ENCODE data around the gene CDC42SE2. TPM values are rescaled to one million over a fixed set of nuclear protein-coding genes. Genes with fewer than 3 reads are reported as not detected.

CDC42SE2 gene
- total RNA-seq, 2 experiments from 2014 or later, result 145 TPM

- H3K36me3 Mint-ChIP-seq (ENCODE audit: low read depth), result peaks cover 51% of the 10 kb centered on the region
- ChIA-PET POLR2A (interaction anchor here (0.6 to 1.1 kb wide), 2 partner anchors 31 to 148 kb away, joined by 3 read pairs; no protein-coding TSS in a partner anchor), CTCF (interaction anchor here (0.5 to 2.6 kb wide), 7 partner anchors 12 to 148 kb away, joined by 3 to 7 read pairs (median 3); no protein-coding TSS in a partner anchor)
- no peaks in the 10 kb centered on the region for H3K27me3 Mint-ChIP-seq
- H3K27ac Mint-ChIP-seq, result peak overlapping the region; percentile 85
- H3K4me3 Mint-ChIP-seq, result no peak overlapping the region
- DNase-seq, result peak; percentile 57
- peaks cover 36% of the 10 kb centered on the region for H3K4me1 Mint-ChIP-seq
- peaks cover 12% of the 10 kb centered on the region for H3K9me3 Mint-ChIP-seq
Observed at GRCh38 chr5:131413605-131414559, 150.0 kb downstream of the CDC42SE2 start.

DNA sequence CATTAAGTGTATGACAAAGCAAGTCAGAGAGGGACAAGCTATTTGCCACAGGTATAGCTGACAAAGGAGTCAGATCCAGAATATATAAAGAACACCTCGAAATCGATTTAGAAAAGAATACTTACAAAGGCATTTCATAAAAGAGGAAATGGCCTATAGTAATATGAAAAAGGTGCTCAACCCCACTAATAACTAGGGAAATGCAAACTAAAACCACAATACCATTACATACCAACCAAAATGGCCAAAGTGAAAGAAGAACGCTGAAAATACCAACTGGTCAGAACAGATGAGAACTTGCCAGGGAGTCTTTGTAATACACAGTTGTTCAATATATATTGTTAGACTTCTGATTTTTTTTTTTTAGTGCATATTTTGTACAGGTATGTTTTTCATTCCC is 152.9 kb downstream of the CDC42SE2 start:
- POLR2A ChIA-PET, result interaction anchor here (0.6 kb wide), 2 partner anchors 162 to 380 kb away, joined by 4 to 5 read pairs; no protein-coding TSS in a partner anchor
- Mint-ChIP-seq H3K4me3 (no peak overlapping the region), H3K27me3 (no peaks in the 10 kb centered on the region), H3K4me1 (peaks cover 47% of the 10 kb centered on the region), H3K27ac (no peak overlapping the region), H3K36me3 (ENCODE audit: low read depth) (peaks cover 30% of the 10 kb centered on the region), H3K9me3 (no peaks in the 10 kb centered on the region)
- CTCF ChIA-PET, result interaction anchor here (0.6 to 1.0 kb wide), 3 partner anchors 10 to 545 kb away, joined by 3 to 4 read pairs (median 3); no protein-coding TSS in a partner anchor
- DNase-seq, result no peak

DNA sequence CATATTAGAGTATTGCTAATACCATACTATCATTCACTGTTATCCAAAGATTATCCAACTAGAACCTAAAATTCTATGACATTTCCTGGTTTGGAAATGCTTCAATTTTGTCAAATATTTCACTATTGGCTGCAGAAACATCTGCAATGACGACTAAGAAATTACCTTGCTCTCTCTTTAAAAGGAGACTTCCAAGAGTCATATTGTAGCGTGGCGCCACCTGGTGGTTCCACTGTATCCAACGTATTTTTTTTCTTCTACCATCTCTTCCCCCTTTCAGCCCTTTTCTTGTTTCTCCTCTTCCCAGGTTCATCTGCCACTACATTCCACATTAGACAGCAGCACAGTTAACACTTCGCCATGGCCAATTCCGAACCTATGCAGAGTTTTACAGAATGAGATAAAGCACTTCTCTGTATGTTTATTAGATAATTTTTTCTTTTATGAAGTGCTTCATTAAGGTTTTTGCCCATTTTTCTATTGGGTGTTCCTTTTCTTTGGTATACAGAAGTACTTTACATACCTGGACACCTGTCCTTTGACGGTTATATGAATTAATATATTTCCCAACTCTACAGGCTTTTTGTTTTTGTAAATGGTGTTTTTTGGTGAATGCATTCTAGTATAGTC is 153.5 kb downstream of the CDC42SE2 start:
- Mint-ChIP-seq H3K4me3 (no peak overlapping the region), H3K4me1 (peaks cover 47% of the 10 kb centered on the region), H3K27me3 (no peaks in the 10 kb centered on the region), H3K9me3 (no peaks in the 10 kb centered on the region), H3K27ac (peak overlapping the region; percentile 16), H3K36me3 (ENCODE audit: low read depth) (peaks cover 35% of the 10 kb centered on the region)
- ChIA-PET CTCF (no interaction called here), POLR2A (interaction anchor here (0.6 kb wide), 1 partner anchor 94 kb away, joined by 7 read pairs; no protein-coding TSS in a partner anchor)
- DNase-seq, result peak; percentile 86

DNA sequence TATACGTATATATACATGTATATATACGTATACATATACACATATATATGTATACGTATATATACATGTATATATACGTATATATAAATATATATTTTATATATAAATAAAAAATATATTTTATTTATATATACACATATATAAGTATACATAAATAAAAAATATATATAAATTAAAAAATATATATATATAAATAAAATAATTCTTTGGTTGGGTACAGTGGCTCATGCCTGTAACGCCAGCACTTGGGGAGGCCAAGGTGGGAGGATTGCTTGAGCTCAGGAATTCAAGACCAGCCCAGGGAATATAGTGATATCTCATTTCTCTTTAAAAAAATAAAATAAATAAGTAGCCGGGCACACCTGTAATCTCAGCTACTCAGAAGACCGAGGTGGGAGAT is 155.0 kb downstream of the CDC42SE2 start:
- no peak for DNase-seq
- Mint-ChIP-seq H3K4me1 (peaks cover 39% of the 10 kb centered on the region), H3K27ac (no peak overlapping the region), H3K4me3 (no peak overlapping the region), H3K36me3 (ENCODE audit: low read depth) (peaks cover 28% of the 10 kb centered on the region), H3K27me3 (no peaks in the 10 kb centered on the region), H3K9me3 (no peaks in the 10 kb centered on the region)
- ChIA-PET POLR2A (no interaction called here), CTCF (interaction anchor here (1.1 kb wide), 1 partner anchor 37 kb away, joined by 3 read pairs; no protein-coding TSS in a partner anchor)

- H3K27ac Mint-ChIP-seq, result no peak overlapping the region
- H3K4me1 Mint-ChIP-seq, result peaks cover 30% of the 10 kb centered on the region
- DNase-seq, result no peak
- ChIA-PET POLR2A (interaction anchor here (0.7 kb wide), 1 partner anchor 192 kb away, joined by 3 read pairs; no protein-coding TSS in a partner anchor), CTCF (interaction anchor here (0.7 to 1.1 kb wide), 3 partner anchors 32 to 1048 kb away, joined by 3 to 4 read pairs (median 3); no protein-coding TSS in a partner anchor)
- peaks cover 21% of the 10 kb centered on the region for H3K36me3 Mint-ChIP-seq (ENCODE audit: low read depth)
- no peak overlapping the region for H3K4me3 Mint-ChIP-seq
- no peaks in the 10 kb centered on the region for H3K27me3 Mint-ChIP-seq
- H3K9me3 Mint-ChIP-seq, result no peaks in the 10 kb centered on the region
Observed at GRCh38 chr5:131419877-131420276, 156.0 kb downstream of the CDC42SE2 start.

- no peak for DNase-seq
- no peak overlapping the region for H3K27ac Mint-ChIP-seq
- H3K36me3 Mint-ChIP-seq (ENCODE audit: low read depth), result peaks cover 28% of the 10 kb centered on the region
- H3K4me1 Mint-ChIP-seq, result peaks cover 12% of the 10 kb centered on the region
- H3K27me3 Mint-ChIP-seq, result no peaks in the 10 kb centered on the region
- H3K9me3 Mint-ChIP-seq, result no peaks in the 10 kb centered on the region
- H3K4me3 Mint-ChIP-seq, result no peak overlapping the region
- POLR2A ChIA-PET, result interaction anchor here (0.6 kb wide), 1 partner anchor 137 kb away, joined by 12 read pairs; no protein-coding TSS in a partner anchor
- CTCF ChIA-PET, result interaction anchor here (0.9 to 2.1 kb wide), 5 partner anchors 18 to 585 kb away, joined by 3 to 10 read pairs (median 5); no protein-coding TSS in a partner anchor
Observed at GRCh38 chr5:131423056-131423455, 159.2 kb downstream of the CDC42SE2 start.

- POLR2A ChIA-PET, result no interaction called here
- H3K4me3 Mint-ChIP-seq, result no peak overlapping the region
- no peaks in the 10 kb centered on the region for H3K9me3 Mint-ChIP-seq
- peaks cover 3% of the 10 kb centered on the region for H3K4me1 Mint-ChIP-seq
- peaks cover 48% of the 10 kb centered on the region for H3K36me3 Mint-ChIP-seq (ENCODE audit: low read depth)
- H3K27ac Mint-ChIP-seq, result no peak overlapping the region
- CTCF ChIA-PET, result interaction anchor here (0.8 to 1.6 kb wide), 4 partner anchors 10 to 161 kb away, joined by 3 to 4 read pairs (median 3); no protein-coding TSS in a partner anchor
- no peak for DNase-seq
- no peaks in the 10 kb centered on the region for H3K27me3 Mint-ChIP-seq
Observed at GRCh38 chr5:131426011-131426410, 162.2 kb downstream of the CDC42SE2 start.

DNA sequence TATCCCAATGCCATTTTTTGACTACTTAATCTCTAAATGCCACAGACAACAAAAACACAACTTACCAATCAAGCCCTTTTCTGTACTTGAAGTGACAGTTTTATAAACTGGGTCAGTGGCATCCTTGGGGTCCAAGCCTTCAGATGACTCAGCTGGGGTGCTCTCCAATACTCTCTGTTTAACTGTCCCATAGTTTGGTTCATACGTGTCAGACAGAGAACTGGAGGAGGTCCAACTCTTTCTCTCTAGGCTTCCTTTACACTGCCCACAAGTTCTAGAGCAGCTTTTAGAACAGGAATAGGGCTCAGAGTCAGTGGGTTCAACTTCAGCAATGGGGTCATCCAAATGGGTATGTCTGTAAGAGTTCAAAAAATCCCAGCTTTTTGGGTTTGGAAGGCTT is 166.9 kb downstream of the CDC42SE2 start:
- Mint-ChIP-seq H3K9me3 (no peaks in the 10 kb centered on the region), H3K4me1 (peaks cover 1% of the 10 kb centered on the region), H3K4me3 (no peak overlapping the region), H3K27me3 (no peaks in the 10 kb centered on the region), H3K27ac (no peak overlapping the region), H3K36me3 (ENCODE audit: low read depth) (peaks cover 73% of the 10 kb centered on the region)
- no peak for DNase-seq
- ChIA-PET POLR2A (no interaction called here), CTCF (interaction anchor here (0.6 kb wide), 1 partner anchor 983 kb away, joined by 3 read pairs; no protein-coding TSS in a partner anchor)

DNA sequence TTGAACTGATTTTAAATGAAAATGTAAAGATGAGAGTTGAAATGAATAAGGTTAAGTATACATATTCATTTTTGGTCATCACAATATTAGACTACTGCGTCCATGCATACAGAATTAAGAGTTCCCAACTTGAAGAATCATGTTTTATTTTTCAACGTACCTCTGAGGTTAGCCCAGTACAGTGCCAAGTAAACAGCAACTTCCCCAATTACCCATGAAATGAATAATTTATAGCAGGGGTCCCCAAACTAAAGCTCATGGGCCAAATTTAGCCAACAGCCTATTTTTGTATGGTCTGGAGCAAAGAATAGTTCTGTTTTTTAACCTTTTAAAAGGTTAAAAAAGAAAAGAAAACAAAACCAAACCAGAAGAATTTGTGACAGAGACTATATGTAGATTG is 167.9 kb downstream of the CDC42SE2 start:
- ChIA-PET CTCF (interaction anchor here (0.7 kb wide), 1 partner anchor 26 kb away, joined by 3 read pairs; no protein-coding TSS in a partner anchor), POLR2A (no interaction called here)
- Mint-ChIP-seq H3K27me3 (no peaks in the 10 kb centered on the region), H3K4me3 (no peak overlapping the region), H3K36me3 (ENCODE audit: low read depth) (peaks cover 69% of the 10 kb centered on the region), H3K27ac (no peak overlapping the region), H3K4me1 (peaks cover 1% of the 10 kb centered on the region), H3K9me3 (no peaks in the 10 kb centered on the region)
- no peak for DNase-seq

DNA sequence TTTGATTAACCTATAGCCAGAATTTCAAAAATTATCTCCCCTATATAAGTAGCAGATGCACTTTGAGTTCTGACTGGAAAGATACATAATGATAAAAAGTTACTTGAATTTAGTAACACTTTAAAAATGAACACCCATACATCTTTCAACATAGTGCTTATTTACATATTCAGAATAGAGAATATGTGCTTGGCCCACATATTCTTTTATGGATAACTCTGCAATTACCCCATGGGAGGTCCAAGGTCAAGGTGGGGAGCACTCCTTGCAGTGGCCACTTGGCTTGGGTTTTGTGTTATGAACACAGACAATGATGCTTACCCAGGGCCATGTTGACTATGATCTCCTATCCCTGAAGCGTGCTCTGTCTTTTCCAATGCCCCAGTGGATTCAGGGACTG is 169.3 kb downstream of the CDC42SE2 start:
- no peak overlapping the region for H3K4me3 Mint-ChIP-seq
- POLR2A ChIA-PET, result no interaction called here
- no peak overlapping the region for H3K27ac Mint-ChIP-seq
- DNase-seq, result no peak
- no peaks in the 10 kb centered on the region for H3K9me3 Mint-ChIP-seq
- no peaks in the 10 kb centered on the region for H3K27me3 Mint-ChIP-seq
- H3K36me3 Mint-ChIP-seq (ENCODE audit: low read depth), result peaks cover 71% of the 10 kb centered on the region
- H3K4me1 Mint-ChIP-seq, result peaks cover 1% of the 10 kb centered on the region
- CTCF ChIA-PET, result no interaction called here

- Mint-ChIP-seq H3K4me3 (no peak overlapping the region), H3K4me1 (no peaks in the 10 kb centered on the region), H3K36me3 (ENCODE audit: low read depth) (peaks cover 73% of the 10 kb centered on the region), H3K27me3 (no peaks in the 10 kb centered on the region), H3K27ac (no peak overlapping the region), H3K9me3 (no peaks in the 10 kb centered on the region)
- CTCF ChIA-PET, result interaction anchor here (1.0 kb wide), 1 partner anchor 9 kb away, joined by 3 read pairs; no protein-coding TSS in a partner anchor
- POLR2A ChIA-PET, result no interaction called here
- no peak for DNase-seq
Observed at GRCh38 chr5:131436081-131436480, 172.2 kb downstream of the CDC42SE2 start.

DNA sequence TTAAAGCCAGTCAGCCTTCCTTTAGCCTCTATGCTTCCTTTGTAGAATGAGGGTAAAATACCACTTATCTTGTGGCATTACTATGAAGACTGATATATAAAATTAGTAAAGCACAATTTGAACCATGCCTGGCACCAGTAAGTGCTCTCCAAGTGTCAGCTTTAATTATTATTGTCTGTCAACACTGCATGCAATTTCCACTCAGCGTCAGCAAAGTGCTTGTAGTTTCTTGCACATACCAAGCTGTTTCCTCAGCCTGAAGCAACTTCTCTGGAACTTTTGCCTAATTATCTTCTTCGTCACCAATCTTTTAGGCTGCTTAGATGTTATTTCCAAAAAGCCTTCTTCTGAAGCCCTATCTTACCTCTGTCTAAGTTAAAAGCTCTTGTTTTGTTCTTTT is 177.3 kb downstream of the CDC42SE2 start:
- ChIA-PET CTCF (interaction anchor here (0.6 kb wide), 1 partner anchor 168 kb away, joined by 3 read pairs; no protein-coding TSS in a partner anchor), POLR2A (no interaction called here)
- H3K9me3 Mint-ChIP-seq, result no peaks in the 10 kb centered on the region
- H3K27ac Mint-ChIP-seq, result no peak overlapping the region
- H3K4me3 Mint-ChIP-seq, result no peak overlapping the region
- no peak for DNase-seq
- H3K36me3 Mint-ChIP-seq (ENCODE audit: low read depth), result peaks cover 69% of the 10 kb centered on the region
- H3K27me3 Mint-ChIP-seq, result no peaks in the 10 kb centered on the region
- no peaks in the 10 kb centered on the region for H3K4me1 Mint-ChIP-seq

Data from activated CD4-positive, alpha-beta T cell treated with anti-CD3 and anti-CD28 coated beads, Interleukin-2, amount 10 ng/mL, durations not matched to agents 7 days and 5 days (primary cell).